ENCODE data around the gene FAM120B. TPM values are rescaled to one million over a fixed set of nuclear protein-coding genes. Genes with fewer than 3 reads are reported as not detected.

FAM120B gene
- total RNA-seq, 1 donor: 18.7 TPM

DNA sequence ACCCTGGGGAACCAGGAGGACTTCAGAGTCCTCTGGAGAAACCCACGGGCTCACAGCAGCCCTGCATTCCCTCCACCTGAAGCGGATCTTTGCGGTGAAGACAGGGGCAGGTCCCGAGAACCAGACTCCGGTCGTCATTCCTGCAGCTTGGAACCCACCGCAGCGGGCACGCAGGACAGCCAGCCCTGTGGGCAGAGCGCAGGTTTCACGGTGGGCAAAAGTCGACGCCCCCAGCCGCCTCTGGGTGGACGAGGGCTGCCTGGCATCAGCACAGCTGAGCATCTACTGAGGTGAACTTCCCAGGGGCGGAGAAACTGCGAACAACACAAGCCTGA lies 128.2 kb downstream of the FAM120B start:
- peaks cover 10% of the 10 kb centered on the region for H3K4me1 ChIP-seq (ENCODE audit: insufficient read depth, low read length)
- H3K27me3 ChIP-seq (ENCODE audit: insufficient read depth, low read length): no peaks in the 10 kb centered on the region
- no peaks in the 10 kb centered on the region for H3K9me3 ChIP-seq (ENCODE audit: low read depth, low read length)
- H3K4me3 ChIP-seq (ENCODE audit: low read length): no peak overlapping the region

DNA sequence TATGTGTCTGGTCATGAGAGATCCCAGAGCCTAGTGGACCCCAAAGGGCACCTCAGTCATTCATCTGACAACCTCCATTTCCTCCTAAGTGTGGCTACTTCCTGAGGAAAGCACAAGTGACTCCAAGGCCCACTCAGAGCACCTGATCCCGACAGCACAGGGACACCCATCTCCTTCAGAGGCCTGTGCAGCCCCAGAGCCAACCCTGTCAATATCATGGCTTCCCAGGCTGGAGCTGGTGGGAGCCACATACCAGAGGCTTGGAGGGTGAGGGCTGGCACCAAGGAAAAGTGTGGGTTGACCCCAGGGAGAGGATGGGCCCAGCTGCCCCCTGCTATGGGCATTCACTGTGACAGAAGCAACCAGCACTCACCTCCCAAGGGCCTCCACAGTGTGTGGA lies 129.2 kb downstream of the FAM120B start:
- Histone ChIP-seq H3K4me3 (ENCODE audit: low read length) (no peak overlapping the region), H3K27me3 (ENCODE audit: insufficient read depth, low read length) (no peaks in the 10 kb centered on the region), H3K9me3 (ENCODE audit: low read depth, low read length) (no peaks in the 10 kb centered on the region), H3K4me1 (ENCODE audit: insufficient read depth, low read length) (peaks cover 10% of the 10 kb centered on the region)

- H3K27me3 ChIP-seq (ENCODE audit: insufficient read depth, low read length): no peaks in the 10 kb centered on the region
- peaks cover 10% of the 10 kb centered on the region for H3K4me1 ChIP-seq (ENCODE audit: insufficient read depth, low read length)
- no peaks in the 10 kb centered on the region for H3K9me3 ChIP-seq (ENCODE audit: low read depth, low read length)
- no peak overlapping the region for H3K4me3 ChIP-seq (ENCODE audit: low read length)
Measured at GRCh38 chr6:170436209-170436809, 129.8 kb downstream of the FAM120B start.

- Histone ChIP-seq H3K4me3 (ENCODE audit: low read length) (no peak overlapping the region), H3K4me1 (ENCODE audit: insufficient read depth, low read length) (peaks cover 10% of the 10 kb centered on the region), H3K9me3 (ENCODE audit: low read depth, low read length) (no peaks in the 10 kb centered on the region), H3K27me3 (ENCODE audit: insufficient read depth, low read length) (no peaks in the 10 kb centered on the region)
Measured at GRCh38 chr6:170437719-170438401, 131.3 kb downstream of the FAM120B start.

DNA sequence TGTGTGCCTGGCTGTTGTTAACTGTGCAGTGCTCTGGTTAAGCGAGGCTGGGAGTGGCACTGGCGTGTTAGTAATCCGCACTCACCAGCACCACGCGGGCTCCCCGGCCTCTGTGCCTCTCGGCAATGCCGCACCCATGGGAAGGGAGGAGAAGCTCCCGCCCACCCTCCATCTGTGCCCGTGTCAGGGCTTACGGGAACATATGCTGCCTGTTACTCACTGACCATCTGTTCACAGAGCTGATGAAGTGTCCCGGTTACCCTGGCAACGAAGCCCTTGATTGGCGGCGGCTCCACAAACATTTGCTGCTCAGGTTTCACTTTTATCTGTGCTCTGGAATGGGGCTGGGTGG lies 131.8 kb downstream of the FAM120B start:
- Histone ChIP-seq H3K27me3 (ENCODE audit: insufficient read depth, low read length) (no peaks in the 10 kb centered on the region), H3K4me3 (ENCODE audit: low read length) (no peak overlapping the region), H3K4me1 (ENCODE audit: insufficient read depth, low read length) (peaks cover 10% of the 10 kb centered on the region), H3K9me3 (ENCODE audit: low read depth, low read length) (no peaks in the 10 kb centered on the region)

- peaks cover 10% of the 10 kb centered on the region for H3K4me1 ChIP-seq (ENCODE audit: insufficient read depth, low read length)
Measured at GRCh38 chr6:170438861-170439260, 132.3 kb downstream of the FAM120B start.

GRCh38 chr6:170439366-170440361 lies 133.1 kb downstream of the FAM120B start:
- H3K4me1 ChIP-seq (ENCODE audit: insufficient read depth, low read length): peaks cover 10% of the 10 kb centered on the region
- no peaks in the 10 kb centered on the region for H3K27me3 ChIP-seq (ENCODE audit: insufficient read depth, low read length)
- no peak overlapping the region for H3K4me3 ChIP-seq (ENCODE audit: low read length)
- H3K9me3 ChIP-seq (ENCODE audit: low read depth, low read length): no peaks in the 10 kb centered on the region

More at GRCh38 chr6:170438861-170439260, 132.3 kb downstream of the FAM120B start:
- Histone ChIP-seq H3K27me3 (ENCODE audit: insufficient read depth, low read length) (no peaks in the 10 kb centered on the region), H3K9me3 (ENCODE audit: low read depth, low read length) (no peaks in the 10 kb centered on the region), H3K4me3 (ENCODE audit: low read length) (no peak overlapping the region)

DNA sequence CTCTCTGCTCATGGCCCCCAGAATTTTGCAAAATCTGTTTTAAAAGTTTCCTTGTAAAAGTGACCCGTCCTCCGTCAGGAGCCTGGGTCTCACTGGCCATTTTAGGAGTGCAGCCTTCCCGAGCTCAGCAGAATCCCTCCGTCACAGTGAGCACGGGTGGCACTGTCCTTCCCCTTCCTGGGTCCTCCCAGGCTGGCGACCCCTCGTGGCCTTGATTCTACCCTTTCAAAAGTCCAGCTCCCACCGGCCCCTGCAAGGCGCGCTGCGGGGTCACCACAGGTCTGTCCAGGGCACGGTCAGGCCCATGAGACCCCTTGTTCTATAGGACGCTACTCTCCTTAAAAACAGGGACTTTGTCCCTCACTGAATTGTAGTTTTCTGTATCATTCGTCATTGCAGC lies 133.9 kb downstream of the FAM120B start:
- peaks cover 10% of the 10 kb centered on the region for H3K4me1 ChIP-seq (ENCODE audit: insufficient read depth, low read length)
- H3K9me3 ChIP-seq (ENCODE audit: low read depth, low read length): no peaks in the 10 kb centered on the region
- no peaks in the 10 kb centered on the region for H3K27me3 ChIP-seq (ENCODE audit: insufficient read depth, low read length)
- H3K4me3 ChIP-seq (ENCODE audit: low read length): no peak overlapping the region

DNA sequence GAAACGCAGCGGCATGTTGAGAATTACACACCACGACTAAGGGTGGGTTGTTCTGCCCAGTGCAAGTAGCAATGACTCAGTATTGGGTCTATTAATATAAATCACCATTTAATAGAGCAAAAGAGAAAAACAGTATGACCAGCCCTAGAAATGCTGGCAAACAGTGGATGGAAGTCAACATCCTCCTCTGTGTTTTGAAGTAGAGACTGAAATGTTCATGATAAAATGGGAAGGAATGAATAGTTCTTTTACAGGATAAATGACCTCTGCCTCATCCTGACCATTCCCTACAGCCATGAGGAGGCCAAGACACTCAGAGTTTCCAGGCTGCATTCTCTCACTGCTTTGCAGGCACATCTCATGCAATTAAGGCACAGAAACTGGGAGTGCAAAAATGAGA lies 134.8 kb downstream of the FAM120B start:
- H3K9me3 ChIP-seq (ENCODE audit: low read depth, low read length): no peaks in the 10 kb centered on the region
- H3K4me1 ChIP-seq (ENCODE audit: insufficient read depth, low read length): peaks cover 10% of the 10 kb centered on the region
- H3K27me3 ChIP-seq (ENCODE audit: insufficient read depth, low read length): no peaks in the 10 kb centered on the region
- H3K4me3 ChIP-seq (ENCODE audit: low read length): no peak overlapping the region

DNA sequence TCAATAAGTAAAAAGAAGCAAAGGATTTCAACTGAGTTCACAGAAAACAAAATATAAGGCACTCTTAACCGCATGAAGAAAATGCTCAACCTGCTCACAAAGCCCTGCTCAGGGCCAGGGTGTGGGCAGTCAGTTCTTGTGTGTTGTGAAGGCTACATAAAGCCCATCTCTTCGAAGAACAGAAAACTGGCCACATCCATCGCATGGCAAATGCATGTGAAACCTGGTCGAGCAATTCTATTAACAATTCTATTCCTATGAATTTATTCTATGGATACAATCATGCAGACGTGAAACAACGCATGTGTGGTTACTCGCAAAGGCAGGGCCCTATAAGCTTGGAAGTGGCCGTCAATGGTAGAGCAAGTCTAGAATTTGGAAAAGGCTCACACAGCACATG lies 136.0 kb downstream of the FAM120B start:
- H3K27me3 ChIP-seq (ENCODE audit: insufficient read depth, low read length): no peaks in the 10 kb centered on the region
- no peaks in the 10 kb centered on the region for H3K9me3 ChIP-seq (ENCODE audit: low read depth, low read length)
- H3K4me1 ChIP-seq (ENCODE audit: insufficient read depth, low read length): peaks cover 7% of the 10 kb centered on the region
- no peak overlapping the region for H3K4me3 ChIP-seq (ENCODE audit: low read length)

GRCh38 chr6:170443151-170443662 lies 136.6 kb downstream of the FAM120B start:
- Histone ChIP-seq H3K9me3 (ENCODE audit: low read depth, low read length) (no peaks in the 10 kb centered on the region), H3K27me3 (ENCODE audit: insufficient read depth, low read length) (no peaks in the 10 kb centered on the region), H3K4me1 (ENCODE audit: insufficient read depth, low read length) (peaks cover 1% of the 10 kb centered on the region), H3K4me3 (ENCODE audit: low read length) (no peak overlapping the region)

GRCh38 chr6:170444056-170444591 lies 137.6 kb downstream of the FAM120B start:
- H3K4me3 ChIP-seq (ENCODE audit: low read length): no peak overlapping the region
- no peaks in the 10 kb centered on the region for H3K4me1 ChIP-seq (ENCODE audit: insufficient read depth, low read length)
- no peaks in the 10 kb centered on the region for H3K27me3 ChIP-seq (ENCODE audit: insufficient read depth, low read length)
- H3K9me3 ChIP-seq (ENCODE audit: low read depth, low read length): no peaks in the 10 kb centered on the region

DNA sequence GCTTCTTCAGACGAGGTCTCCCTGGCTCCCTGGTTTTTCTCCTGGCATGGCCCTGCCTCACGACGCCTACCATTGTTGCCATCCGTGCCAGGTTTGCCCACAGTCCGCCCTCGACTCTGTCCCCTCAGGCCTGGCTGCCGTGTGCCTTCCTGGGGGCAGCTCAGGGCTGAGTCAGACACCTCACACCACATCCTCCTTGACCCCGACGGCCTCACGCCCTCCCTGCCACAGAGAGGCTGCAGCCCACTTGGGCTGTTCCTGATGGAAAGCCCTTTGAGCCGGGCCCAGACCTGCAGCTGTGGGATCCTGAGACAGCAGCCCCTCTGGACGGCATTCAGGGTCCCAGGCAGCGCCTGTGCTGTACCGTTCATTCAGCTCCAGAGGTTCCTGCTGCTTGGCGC lies 138.3 kb downstream of the FAM120B start:
- H3K27me3 ChIP-seq (ENCODE audit: insufficient read depth, low read length): no peaks in the 10 kb centered on the region
- H3K4me1 ChIP-seq (ENCODE audit: insufficient read depth, low read length): no peaks in the 10 kb centered on the region
- no peaks in the 10 kb centered on the region for H3K9me3 ChIP-seq (ENCODE audit: low read depth, low read length)
- H3K4me3 ChIP-seq (ENCODE audit: low read length): no peak overlapping the region

GRCh38 chr6:170445487-170445886 lies 138.9 kb downstream of the FAM120B start:
- Histone ChIP-seq H3K4me3 (ENCODE audit: low read length) (no peak overlapping the region), H3K27me3 (ENCODE audit: insufficient read depth, low read length) (no peaks in the 10 kb centered on the region), H3K4me1 (ENCODE audit: insufficient read depth, low read length) (no peaks in the 10 kb centered on the region), H3K9me3 (ENCODE audit: low read depth, low read length) (no peaks in the 10 kb centered on the region)

DNA sequence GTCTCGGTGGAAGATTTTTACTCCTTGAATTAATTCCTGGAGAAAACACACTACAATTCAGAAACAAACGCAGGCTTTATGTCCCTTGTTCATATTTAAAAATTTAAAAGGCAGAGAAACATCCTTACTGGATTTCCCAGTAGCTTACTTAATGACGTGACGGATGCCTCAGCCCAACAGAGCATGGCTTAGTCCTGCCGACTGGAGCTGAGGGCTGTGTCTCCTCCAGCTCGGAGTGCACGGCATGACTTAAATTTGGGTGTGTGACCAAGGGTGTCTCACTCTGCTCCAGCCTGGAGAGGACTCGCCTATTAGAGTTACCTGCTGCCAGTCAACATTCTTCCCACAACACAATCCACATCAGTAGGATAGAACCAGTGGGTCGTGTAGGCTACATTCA lies 139.4 kb downstream of the FAM120B start:
- no peaks in the 10 kb centered on the region for H3K27me3 ChIP-seq (ENCODE audit: insufficient read depth, low read length)

More for the DNA sequence above, 139.4 kb downstream of the FAM120B start:
- Histone ChIP-seq H3K4me1 (ENCODE audit: insufficient read depth, low read length) (no peaks in the 10 kb centered on the region), H3K4me3 (ENCODE audit: low read length) (no peak overlapping the region), H3K9me3 (ENCODE audit: low read depth, low read length) (no peaks in the 10 kb centered on the region)
